ACC112 (cell line): Measurements from ENCODE around the gene CTDP1.
"Not testable (repeated sequence)": the region's sequence is repeated elsewhere in the genome, so short reads cannot be mapped to it uniquely, and the experiment has no call there.

ENCODE experiments used
- H2AFZ ChIP-seq: fragments of 200-600 bp; sonication (generic); one replicate; pipeline ENCODE4 v1.6.0; 2017; ENCODE audit warnings: antibody characterized with exemption, low read length; ENCODE audit not compliant: unreplicated experiment
- H3K27ac ChIP-seq: fragments of 200-600 bp; sonication (generic); 2 replicates; pipeline ENCODE4 v1.5.1; 2014; ENCODE audit warnings: low read depth, mild to moderate bottlenecking, antibody characterized with exemption, low read length, moderate library complexity
- H3K27me3 ChIP-seq: fragments of 200-600 bp; sonication (generic); 2 replicates; pipeline ENCODE4 v1.6.1; 2014; ENCODE audit warnings: mild to moderate bottlenecking, antibody characterized with exemption, low read length, moderate library complexity, mixed read lengths; ENCODE audit not compliant: insufficient read depth
- H3K36me3 ChIP-seq: fragments of 200-600 bp; sonication (generic); 2 replicates; pipeline ENCODE4 v1.6.1; 2016; ENCODE audit warnings: mild to moderate bottlenecking, antibody characterized with exemption, low read length, moderate library complexity, mixed read lengths; ENCODE audit not compliant: insufficient read depth
- H3K4me1 ChIP-seq: fragments of 200-600 bp; sonication (generic); one replicate; pipeline ENCODE4 v1.6.1; 2016; ENCODE audit warnings: low read length, mixed read lengths; ENCODE audit not compliant: insufficient read depth, unreplicated experiment, control insufficient read depth
- H3K4me3 ChIP-seq: fragments of 200-600 bp; sonication (generic); 2 replicates; pipeline ENCODE4 v1.5.1; 2014; ENCODE audit warnings: mild to moderate bottlenecking, low read depth, low read length
- H3K79me2 ChIP-seq: fragments of 200-600 bp; sonication (generic); one replicate; pipeline ENCODE4 v1.6.0; 2016; ENCODE audit warnings: low read length; ENCODE audit not compliant: control insufficient read depth, unreplicated experiment, insufficient read depth

The CTDP1 gene

GRCh38 chr18:79717059-79717458 is 37.5 kb downstream of the CTDP1 start:
- Histone ChIP-seq H3K79me2 (no peaks in the 10 kb centered on the region), H2AFZ (no peak overlapping the region), H3K27ac (no peak overlapping the region), H3K36me3 (peaks cover 75% of the 10 kb centered on the region), H3K27me3 (no peaks in the 10 kb centered on the region), H3K4me1 (no peaks in the 10 kb centered on the region), H3K4me3 (no peak overlapping the region)

GRCh38 chr18:79717555-79718074 is 38.0 kb downstream of the CTDP1 start:
- Histone ChIP-seq H3K4me3 (no peak overlapping the region), H3K27ac (no peak overlapping the region), H3K36me3 (peaks cover 70% of the 10 kb centered on the region), H3K4me1 (no peaks in the 10 kb centered on the region), H2AFZ (no peak overlapping the region), H3K27me3 (no peaks in the 10 kb centered on the region), H3K79me2 (no peaks in the 10 kb centered on the region)

- peaks cover 65% of the 10 kb centered on the region for H3K36me3 ChIP-seq
- H3K4me1 ChIP-seq: no peaks in the 10 kb centered on the region
- no peak overlapping the region for H3K27ac ChIP-seq
- no peak overlapping the region for H2AFZ ChIP-seq
- H3K4me3 ChIP-seq: no peak overlapping the region
- H3K79me2 ChIP-seq: no peaks in the 10 kb centered on the region
- no peaks in the 10 kb centered on the region for H3K27me3 ChIP-seq
Measured at GRCh38 chr18:79718126-79718525, 38.5 kb downstream of the CTDP1 start.

- H2AFZ ChIP-seq: no peak overlapping the region
- H3K79me2 ChIP-seq: no peaks in the 10 kb centered on the region
- H3K4me3 ChIP-seq: no peak overlapping the region
- no peak overlapping the region for H3K27ac ChIP-seq
- peaks cover 67% of the 10 kb centered on the region; the same call in 1 of the 2 replicates for H3K36me3 ChIP-seq
- H3K27me3 ChIP-seq: no peaks in the 10 kb centered on the region
- H3K4me1 ChIP-seq: no peaks in the 10 kb centered on the region
Measured at GRCh38 chr18:79718878-79719477, 39.4 kb downstream of the CTDP1 start.

- H2AFZ ChIP-seq, H3K4me3 ChIP-seq, H3K79me2 ChIP-seq, H3K4me1 ChIP-seq, H3K27ac ChIP-seq, H3K27me3 ChIP-seq: not testable (repeated sequence)
- H3K36me3 ChIP-seq: peaks cover 67% of the 10 kb centered on the region; the same call in 1 of the 2 replicates
Measured at GRCh38 chr18:79719478-79720358, 40.1 kb downstream of the CTDP1 start.

- no peaks in the 10 kb centered on the region for H3K27me3 ChIP-seq
- peaks cover 67% of the 10 kb centered on the region; the same call in 1 of the 2 replicates for H3K36me3 ChIP-seq
- no peak overlapping the region for H3K27ac ChIP-seq
- H2AFZ ChIP-seq: no peak overlapping the region
- H3K79me2 ChIP-seq: no peaks in the 10 kb centered on the region
- no peaks in the 10 kb centered on the region for H3K4me1 ChIP-seq
- no peak overlapping the region for H3K4me3 ChIP-seq
Measured at GRCh38 chr18:79720359-79720733, 40.7 kb downstream of the CTDP1 start.

GRCh38 chr18:79723036-79723435 is 43.4 kb downstream of the CTDP1 start:
- Histone ChIP-seq H3K79me2 (no peaks in the 10 kb centered on the region), H3K36me3 (peaks cover 69% of the 10 kb centered on the region; the same call in 1 of the 2 replicates), H3K4me3 (no peak overlapping the region), H3K27ac (no peak overlapping the region), H3K27me3 (no peaks in the 10 kb centered on the region), H3K4me1 (no peaks in the 10 kb centered on the region), H2AFZ (no peak overlapping the region)

- H3K27ac ChIP-seq: no peak overlapping the region
- no peak overlapping the region for H2AFZ ChIP-seq
- H3K79me2 ChIP-seq: no peaks in the 10 kb centered on the region
- H3K4me1 ChIP-seq: no peaks in the 10 kb centered on the region
- no peaks in the 10 kb centered on the region for H3K27me3 ChIP-seq
- H3K4me3 ChIP-seq: no peak overlapping the region
- peaks cover 67% of the 10 kb centered on the region for H3K36me3 ChIP-seq
Measured at GRCh38 chr18:79723628-79724027, 44.0 kb downstream of the CTDP1 start.

GRCh38 chr18:79724299-79725080 is 44.9 kb downstream of the CTDP1 start:
- no peaks in the 10 kb centered on the region for H3K4me1 ChIP-seq
- no peaks in the 10 kb centered on the region for H3K79me2 ChIP-seq
- H3K36me3 ChIP-seq: peaks cover 67% of the 10 kb centered on the region
- H3K4me3 ChIP-seq: no peak overlapping the region
- no peak overlapping the region for H3K27ac ChIP-seq
- no peak overlapping the region for H2AFZ ChIP-seq
- H3K27me3 ChIP-seq: no peaks in the 10 kb centered on the region

GRCh38 chr18:79725486-79725885 is 45.9 kb downstream of the CTDP1 start:
- H3K79me2 ChIP-seq: no peaks in the 10 kb centered on the region
- H3K27ac ChIP-seq: no peak overlapping the region
- H3K4me1 ChIP-seq: no peaks in the 10 kb centered on the region
- H2AFZ ChIP-seq: no peak overlapping the region
- H3K4me3 ChIP-seq: no peak overlapping the region
- peaks cover 67% of the 10 kb centered on the region for H3K36me3 ChIP-seq
- no peaks in the 10 kb centered on the region for H3K27me3 ChIP-seq
